ENCODE measurements around the gene NR3C1. TPM values are rescaled to one million over a fixed set of nuclear protein-coding genes. Genes with fewer than 3 reads are reported as not detected.

NR3C1 gene
- total RNA-seq, 1 experiment from 2014 or later = 12.7 TPM

GRCh38 chr5:143347698-143348344 is 55.7 kb downstream of the NR3C1 start:
- TF ChIP-seq CTCF (conservative IDR thresholded peaks at IDR 0.05; ENCODE audit: low read depth, low read length) (no peak), EZH2 (IDR thresholded peaks at IDR 0.05; ENCODE audit: borderline replicate concordance, low read depth, low read length, poor library complexity, severe bottlenecking) (no peak)
- Histone ChIP-seq H3K27me3 (replicated peaks; ENCODE audit: insufficient read depth, low read depth, low read length, poor library complexity) (no peaks in the 10 kb centered on the region), H3K4me3 (ENCODE audit: low read depth, low read length, poor library complexity, severe bottlenecking) (no peak overlapping the region), H3K27ac (ENCODE audit: low read depth, low read length, poor library complexity, severe bottlenecking) (peak overlapping the region; percentile 22), H3K9me3 (ENCODE audit: low read depth, low read length, poor library complexity, severe bottlenecking) (no peaks in the 10 kb centered on the region), H3K36me3 (ENCODE audit: insufficient read depth, low read length, poor library complexity, severe bottlenecking) (no peaks in the 10 kb centered on the region), H3K4me1 (ENCODE audit: insufficient read depth, low read length, poor library complexity, severe bottlenecking) (peaks cover 20% of the 10 kb centered on the region)
- intact Hi-C loops (cut with micrococcal nuclease; ENCODE audit: unreplicated experiment) = no loop called here
- no peak for DNase-seq (ENCODE audit: low spot score)
- ChIA-PET CTCF (no interaction called here), POLR2A (ENCODE audit: low non-redundant PET) (no interaction called here)
- no TSS peak for BruUV-seq (replicated peaks)

GRCh38 chr5:143347046-143347445 is 56.4 kb downstream of the NR3C1 start:
- Histone ChIP-seq H3K27ac (ENCODE audit: low read depth, low read length, poor library complexity, severe bottlenecking) (no peak overlapping the region), H3K4me3 (ENCODE audit: low read depth, low read length, poor library complexity, severe bottlenecking) (no peak overlapping the region), H3K27me3 (replicated peaks; ENCODE audit: insufficient read depth, low read depth, low read length, poor library complexity) (no peaks in the 10 kb centered on the region), H3K4me1 (ENCODE audit: insufficient read depth, low read length, poor library complexity, severe bottlenecking) (peaks cover 20% of the 10 kb centered on the region), H3K36me3 (ENCODE audit: insufficient read depth, low read length, poor library complexity, severe bottlenecking) (no peaks in the 10 kb centered on the region), H3K9me3 (ENCODE audit: low read depth, low read length, poor library complexity, severe bottlenecking) (no peaks in the 10 kb centered on the region)
- no peak for DNase-seq (ENCODE audit: low spot score)
- no TSS peak for BruUV-seq (replicated peaks)
- POLR2A ChIA-PET (ENCODE audit: low non-redundant PET) = no interaction called here
- CTCF ChIA-PET = no interaction called here
- no peak for TF ChIP-seq EZH2 (IDR thresholded peaks at IDR 0.05; ENCODE audit: borderline replicate concordance, low read depth, low read length, poor library complexity, severe bottlenecking)
- TF ChIP-seq CTCF (conservative IDR thresholded peaks at IDR 0.05; ENCODE audit: low read depth, low read length) = no peak
- intact Hi-C loops (cut with micrococcal nuclease; ENCODE audit: unreplicated experiment) = no loop called here

- TF ChIP-seq CTCF (conservative IDR thresholded peaks at IDR 0.05; ENCODE audit: low read depth, low read length) (no peak), EZH2 (IDR thresholded peaks at IDR 0.05; ENCODE audit: borderline replicate concordance, low read depth, low read length, poor library complexity, severe bottlenecking) (no peak)
- DNase-seq (ENCODE audit: low spot score) = no peak
- POLR2A ChIA-PET (ENCODE audit: low non-redundant PET) = no interaction called here
- Histone ChIP-seq H3K27ac (ENCODE audit: low read depth, low read length, poor library complexity, severe bottlenecking) (no peak overlapping the region), H3K36me3 (ENCODE audit: insufficient read depth, low read length, poor library complexity, severe bottlenecking) (no peaks in the 10 kb centered on the region), H3K9me3 (ENCODE audit: low read depth, low read length, poor library complexity, severe bottlenecking) (no peaks in the 10 kb centered on the region), H3K27me3 (replicated peaks; ENCODE audit: insufficient read depth, low read depth, low read length, poor library complexity) (no peaks in the 10 kb centered on the region), H3K4me3 (ENCODE audit: low read depth, low read length, poor library complexity, severe bottlenecking) (no peak overlapping the region), H3K4me1 (ENCODE audit: insufficient read depth, low read length, poor library complexity, severe bottlenecking) (peaks cover 27% of the 10 kb centered on the region)
- CTCF ChIA-PET = no interaction called here
- intact Hi-C loops (cut with micrococcal nuclease; ENCODE audit: unreplicated experiment) = no loop called here
- BruUV-seq (replicated peaks) = no TSS peak
Measured at GRCh38 chr5:143345671-143346440, 57.6 kb downstream of the NR3C1 start.

Data from A673 (cell line).